NCI-H526 (cell line): ENCODE data around the gene PTMA.
"Not testable (repeated sequence)": the region's sequence is repeated elsewhere in the genome, so short reads cannot be mapped to it uniquely, and the experiment has no call there.

Experiments used
- DNase-seq, 2 experiments: peaks; one replicate each; lab custom pipeline; 2025; lab: John Stamatoyannopoulos, UW

PTMA gene, protein sequence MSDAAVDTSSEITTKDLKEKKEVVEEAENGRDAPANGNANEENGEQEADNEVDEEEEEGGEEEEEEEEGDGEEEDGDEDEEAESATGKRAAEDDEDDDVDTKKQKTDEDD

GRCh38 chr2:231707927-231708772 lies at the start of gene PTMA:
TSS of gene PTMA (plus strand) at chr2:231708525. CDS start at chr2:231708707, 182 bp downstream.
- DNase-seq, result peak; percentile 97 to 99

GRCh38 chr2:231660073-231660472 lies 48.3 kb upstream of the PTMA start:
- DNase-seq, result not testable (repeated sequence)

- DNase-seq, result no peak
Observed at GRCh38 chr2:231660860-231661259, 47.5 kb upstream of the PTMA start.

GRCh38 chr2:231661422-231662027 lies 46.8 kb upstream of the PTMA start:
- DNase-seq, result no peak

DNA sequence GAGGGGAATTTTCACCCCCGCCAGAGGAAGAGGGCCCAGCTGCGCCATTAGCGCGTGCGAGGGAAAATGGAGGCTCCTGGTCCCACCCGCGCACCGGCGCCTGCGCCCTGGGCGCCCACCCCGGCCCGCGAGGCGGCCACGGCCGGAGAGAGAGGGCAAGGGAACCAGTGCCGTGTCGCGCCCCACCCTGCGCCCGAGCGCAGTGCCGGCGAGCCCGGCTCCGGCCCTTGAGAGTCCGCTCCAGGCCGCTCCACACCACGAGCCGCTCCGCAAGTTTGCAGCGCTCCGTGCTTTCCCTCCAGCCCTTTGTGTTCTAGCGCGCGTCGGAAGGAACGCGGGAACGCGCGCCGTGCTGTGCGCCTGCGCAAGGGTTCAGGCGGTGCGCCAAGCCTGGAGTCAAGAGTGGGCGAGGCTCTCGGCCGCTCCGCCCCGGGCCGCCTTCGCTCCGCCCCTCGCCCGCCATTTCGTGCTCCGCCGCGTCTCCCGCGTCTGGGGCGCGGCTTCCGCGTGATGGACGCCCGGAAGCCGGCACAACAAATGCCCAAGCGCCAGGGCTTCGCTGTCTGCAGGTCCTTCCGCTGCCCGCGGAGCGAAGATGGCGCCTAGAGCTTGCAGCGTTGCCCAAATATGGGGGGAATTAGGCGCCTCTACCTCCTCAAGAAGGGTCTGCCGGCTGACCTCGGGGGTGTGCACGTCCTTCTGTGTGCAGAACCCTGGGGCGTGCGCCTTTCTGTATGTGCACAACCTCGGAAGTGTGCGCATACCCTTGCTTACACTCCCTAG lies 46.1 kb upstream of the PTMA start:
- no peak for DNase-seq

GRCh38 chr2:231662811-231663457 lies 45.4 kb upstream of the PTMA start:
- no peak for DNase-seq

GRCh38 chr2:231663458-231664212 lies 44.7 kb upstream of the PTMA start:
- no peak for DNase-seq

DNA sequence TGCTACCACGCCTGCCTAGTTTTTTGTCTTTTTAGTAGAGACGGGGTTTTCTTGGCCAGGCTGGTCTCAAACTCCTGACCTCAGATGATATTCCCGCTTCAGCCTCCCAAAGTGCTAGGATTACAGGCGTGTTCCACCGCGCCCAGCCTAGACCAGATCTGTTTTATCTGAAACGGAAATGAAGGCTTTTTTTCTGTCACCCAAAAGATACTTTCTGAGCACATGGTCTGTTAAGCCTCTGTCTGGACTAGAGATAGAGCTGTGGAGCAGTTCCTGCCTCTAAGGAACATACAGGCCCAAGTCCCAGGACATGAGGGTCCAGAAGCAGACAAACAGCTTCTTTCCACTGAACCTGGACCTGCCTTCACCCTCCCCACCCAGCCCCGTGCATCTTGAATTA lies 43.6 kb upstream of the PTMA start:
- DNase-seq, result no peak

DNA sequence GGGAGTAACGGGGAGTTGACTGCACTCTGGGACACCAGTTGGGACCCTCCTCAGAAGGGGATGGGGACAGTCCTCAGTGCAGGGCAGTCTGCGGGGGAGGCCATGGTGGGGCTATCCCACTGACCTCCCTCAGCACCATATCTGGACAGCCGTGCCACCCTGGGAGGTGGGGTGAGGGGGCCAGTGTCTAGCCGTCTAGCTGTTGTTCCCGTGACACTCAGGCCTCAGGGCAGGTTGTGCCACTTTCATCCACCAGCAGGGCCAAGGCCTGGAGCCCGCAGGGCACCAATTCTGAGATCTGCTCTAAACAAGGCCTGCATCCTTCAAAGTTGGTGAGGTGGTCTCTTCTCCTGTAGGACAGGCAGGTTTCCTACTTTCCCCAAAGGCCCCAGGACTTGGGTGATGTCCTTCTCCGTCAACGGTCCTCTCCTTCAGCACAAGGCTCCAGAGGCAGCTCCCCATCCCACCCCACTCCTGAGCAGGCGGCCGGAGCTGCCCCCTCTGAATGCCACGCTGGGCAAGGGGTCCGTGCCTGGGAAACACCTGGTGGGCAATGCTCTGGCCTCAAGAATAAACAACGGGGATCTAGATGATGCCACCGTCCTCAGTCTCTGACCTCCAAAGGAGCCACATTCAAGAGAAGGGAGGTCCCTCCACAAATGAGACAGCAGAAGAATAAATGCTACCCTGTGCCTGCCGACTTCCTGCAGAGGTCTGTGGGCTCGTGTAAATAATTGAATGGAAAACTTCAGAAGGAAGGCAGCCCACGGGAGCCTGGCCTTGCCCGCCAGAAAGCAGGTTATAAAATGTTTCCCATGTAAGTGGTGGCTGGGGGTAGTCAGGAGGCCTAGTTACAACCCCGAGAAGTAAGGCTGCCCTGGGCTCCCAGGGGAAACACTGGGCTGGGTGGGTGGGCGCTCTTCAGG lies 42.8 kb upstream of the PTMA start:
- DNase-seq, result no peak

- DNase-seq, result peak; percentile 45 to 79
Observed at GRCh38 chr2:231666171-231667095, 41.9 kb upstream of the PTMA start.

GRCh38 chr2:231667096-231667427 lies 41.3 kb upstream of the PTMA start:
- DNase-seq, result peak in 1 of 2 experiments; percentile 51

DNA sequence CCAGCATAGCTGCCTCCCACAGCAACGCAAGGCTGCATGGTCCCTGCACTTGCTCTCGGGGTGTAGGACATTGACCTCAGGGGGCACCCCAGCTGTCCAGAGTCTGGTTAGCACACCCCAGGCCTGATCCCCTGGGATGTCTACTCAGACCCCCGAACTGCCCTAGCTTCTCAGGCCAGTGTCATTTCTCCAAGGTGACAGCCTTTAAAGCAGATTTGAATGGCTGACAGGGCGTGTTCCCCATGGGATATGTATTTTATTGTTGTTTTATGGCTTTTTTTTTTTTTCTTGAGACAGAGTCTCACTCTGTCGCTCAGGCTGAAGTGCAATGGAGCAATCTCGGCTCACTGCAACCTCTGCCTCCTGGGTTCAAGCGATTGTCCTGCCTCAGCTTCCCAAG lies 40.8 kb upstream of the PTMA start:
- DNase-seq, result no peak

GRCh38 chr2:231668981-231669380 lies 39.3 kb upstream of the PTMA start:
- DNase-seq, result no peak

DNA sequence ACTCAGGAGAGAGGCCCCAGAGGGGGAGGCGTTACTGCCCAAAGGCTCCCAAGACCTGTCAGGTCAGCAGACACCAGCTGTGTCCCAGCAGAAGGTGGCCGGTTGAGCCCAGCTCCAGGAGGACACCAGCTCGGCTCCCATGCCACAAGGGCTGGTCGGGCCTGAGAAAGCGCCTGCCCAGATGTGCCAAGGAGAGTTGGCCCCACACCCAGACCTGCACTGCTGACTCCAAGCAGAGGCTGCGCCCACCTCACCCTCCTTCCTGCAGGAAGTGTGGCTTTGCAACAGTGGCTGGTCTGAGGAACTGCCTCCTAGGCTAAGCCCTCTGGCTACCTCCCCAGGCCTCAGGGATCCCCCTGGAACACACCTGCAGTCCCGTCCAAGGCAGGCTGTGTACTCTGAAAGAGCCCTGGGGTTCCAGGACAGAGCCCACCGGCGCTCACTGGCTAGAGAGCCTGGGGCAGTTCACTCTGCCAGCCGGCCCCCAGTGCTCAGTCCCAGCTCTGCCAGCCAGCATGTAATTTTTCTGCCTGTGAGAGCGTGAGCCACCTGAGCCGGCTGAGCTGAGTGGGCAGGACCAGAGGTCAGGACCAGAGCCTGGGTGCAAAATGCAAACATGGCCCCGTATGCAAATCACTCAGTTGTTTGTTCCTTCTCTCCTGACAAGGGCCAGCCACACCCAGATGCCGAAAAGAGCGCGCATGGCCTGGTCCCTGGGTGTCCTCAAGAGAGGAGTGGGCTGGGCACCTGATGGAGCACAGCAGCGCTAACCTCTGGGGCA lies 36.9 kb upstream of the PTMA start:
- DNase-seq, result peak; percentile 66 to 86

GRCh38 chr2:231672617-231673347 lies 35.5 kb upstream of the PTMA start:
- peak in 1 of 2 experiments; percentile 63 for DNase-seq

GRCh38 chr2:231673348-231673770 lies 35.0 kb upstream of the PTMA start:
- peak in 1 of 2 experiments; percentile 68 for DNase-seq

- peak; percentile 47 to 84 for DNase-seq
Observed at GRCh38 chr2:231674587-231675338, 33.6 kb upstream of the PTMA start.
